Upper lobe of left lung (tissue), 4 donors: Measurements from ENCODE around the gene DPY19L2.
"Not testable (repeated sequence)": the region's sequence is repeated elsewhere in the genome, so short reads cannot be mapped to it uniquely, and the experiment has no call there.

Source experiments
- CTCF ChIP-seq, 6 experiments: fragments of 450-650 bp in 4 of 6; fragments of 200-600 bp in 2 of 6; sonication (generic) in 2 of 6; IDR thresholded peaks; one replicate each; pipeline ENCODE4 v1.5.1; 2016 to 2019; ENCODE audit warnings: antibody characterized with exemption in 6 of 6
- EP300 ChIP-seq, 4 donors: sonication (generic); formaldehyde crosslinking; IDR thresholded peaks; one replicate each; pipeline ENCODE4 v1.5.1; 2017; ENCODE audit warnings: antibody characterized with exemption in 4 of 4, control low read depth in 2 of 4
- POLR2AphosphoS5 ChIP-seq, 2 donors: sonication (generic); formaldehyde crosslinking; IDR thresholded peaks; one replicate each; pipeline ENCODE4 v1.5.1; 2017; ENCODE audit warnings: antibody characterized with exemption in 2 of 2

- TF ChIP-seq CTCF, EP300, POLR2AphosphoS5 (IDR thresholded peaks at IDR 0.05): not testable (repeated sequence)
Measured at GRCh38 chr12:63669427-63669826, 1.1 kb upstream of the DPY19L2 start.
